T-helper 9 cell (primary cell): ENCODE data around the gene FBXL7.

Source experiments
- DNase-seq: peaks from one replicate; pipeline ENCODE4 v3.0.0-alpha.2; 2020

The FBXL7 gene

GRCh38 chr5:15786884-15787283 is 286.9 kb downstream of the FBXL7 start:
- no peak for DNase-seq

GRCh38 chr5:15787681-15788080 is 287.7 kb downstream of the FBXL7 start:
- no peak for DNase-seq

- no peak for DNase-seq
Observed at GRCh38 chr5:15789642-15790041, 289.7 kb downstream of the FBXL7 start.

GRCh38 chr5:15790446-15791018 is 290.6 kb downstream of the FBXL7 start:
- no peak for DNase-seq

- no peak for DNase-seq
Observed at GRCh38 chr5:15791274-15791673, 291.3 kb downstream of the FBXL7 start.

- no peak for DNase-seq
Observed at GRCh38 chr5:15791859-15792258, 291.9 kb downstream of the FBXL7 start.

- DNase-seq, result no peak
Observed at GRCh38 chr5:15794052-15794985, 294.3 kb downstream of the FBXL7 start.

GRCh38 chr5:15796096-15796495 is 296.1 kb downstream of the FBXL7 start:
- DNase-seq, result no peak

- no peak for DNase-seq
Observed at GRCh38 chr5:15796557-15796956, 296.6 kb downstream of the FBXL7 start.

GRCh38 chr5:15797116-15797515 is 297.1 kb downstream of the FBXL7 start:
- no peak for DNase-seq

- DNase-seq, result no peak
Observed at GRCh38 chr5:15798006-15798405, 298.0 kb downstream of the FBXL7 start.

GRCh38 chr5:15799014-15799413 is 299.0 kb downstream of the FBXL7 start:
- no peak for DNase-seq

- no peak for DNase-seq
Observed at GRCh38 chr5:15799612-15800011, 299.6 kb downstream of the FBXL7 start.

GRCh38 chr5:15803280-15803679 is 303.3 kb downstream of the FBXL7 start:
- DNase-seq, result no peak

- no peak for DNase-seq
Observed at GRCh38 chr5:15806613-15807012, 306.6 kb downstream of the FBXL7 start.

GRCh38 chr5:15807248-15807647 is 307.3 kb downstream of the FBXL7 start:
- no peak for DNase-seq

- no peak for DNase-seq
Observed at GRCh38 chr5:15807871-15808270, 307.9 kb downstream of the FBXL7 start.

GRCh38 chr5:15808577-15808976 is 308.6 kb downstream of the FBXL7 start:
- DNase-seq, result no peak

GRCh38 chr5:15819617-15820016 is 319.6 kb downstream of the FBXL7 start:
- no peak for DNase-seq

- no peak for DNase-seq
Observed at GRCh38 chr5:15821506-15821905, 321.5 kb downstream of the FBXL7 start.

- DNase-seq, result no peak
Observed at GRCh38 chr5:15823398-15823797, 323.4 kb downstream of the FBXL7 start.

- DNase-seq, result no peak
Observed at GRCh38 chr5:15827741-15828140, 327.8 kb downstream of the FBXL7 start.

GRCh38 chr5:15831408-15831807 is 331.4 kb downstream of the FBXL7 start:
- DNase-seq, result no peak

GRCh38 chr5:15833365-15833764 is 333.4 kb downstream of the FBXL7 start:
- no peak for DNase-seq
